Head of caudate nucleus (tissue), 42 donors: ENCODE results near the gene ZBTB20.
"Not testable (repeated sequence)": the region's sequence is repeated elsewhere in the genome, so short reads cannot be mapped to it uniquely, and the experiment has no call there.

Experiments
- DNase-seq, 42 donors: peaks; one replicate each; pipeline versions ENCODE4 v3.0.0 to v3.0.0-alpha.2; 2020 to 2021; ENCODE audit warnings: mixed read lengths in 7 of 42
- intact Hi-C: fragments of 100-400 bp; cut with DNase I; formaldehyde crosslinking; loops from one replicate; pipeline ENCODE4 v1.15.0; 2022

The ZBTB20 gene

DNA sequence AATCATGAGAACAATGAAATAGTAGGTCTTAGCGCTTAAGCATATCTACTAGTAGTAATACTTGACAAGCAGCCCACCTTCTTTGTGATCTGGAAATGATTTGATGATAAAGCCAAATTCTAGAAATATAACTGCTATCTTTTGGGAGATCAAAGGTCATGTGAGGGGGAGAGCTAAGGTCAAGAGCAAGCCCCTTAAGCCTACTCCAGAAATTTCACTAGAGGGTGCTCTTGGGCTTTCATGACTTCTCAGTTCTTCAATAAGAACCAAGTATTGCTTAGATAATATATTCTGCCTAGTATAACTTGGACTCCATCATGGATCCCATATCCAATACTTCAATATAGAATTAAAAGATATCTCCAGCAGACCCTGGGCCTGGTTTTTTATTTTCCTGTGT, 319.6 kb downstream of the ZBTB20 start:
- intact Hi-C loops: loop anchor here (5.0 to 10.0 kb wide), 3 partner anchors 265 to 347 kb away; partner anchors contain the start of gene ZBTB20
- DNase-seq: peak in 16 of 42 donors; percentile 10 to 73 (median 38)

GRCh38 chr3:114824014-114824413, 323.1 kb downstream of the ZBTB20 start:
- intact Hi-C loops: loop anchor here (10.0 kb wide), 2 partner anchors 321 to 351 kb away; partner anchors contain the start of gene ZBTB20

GRCh38 chr3:114823061-114823460, 324.0 kb downstream of the ZBTB20 start:
- DNase-seq: no peak
- intact Hi-C loops: loop anchor here (10.0 kb wide), 2 partner anchors 322 to 352 kb away; partner anchors contain the start of gene ZBTB20

More at GRCh38 chr3:114824014-114824413, 323.1 kb downstream of the ZBTB20 start:
- no peak for DNase-seq

GRCh38 chr3:114816052-114816451, 331.0 kb downstream of the ZBTB20 start:
- DNase-seq: no peak
- intact Hi-C loops: no loop called here

DNA sequence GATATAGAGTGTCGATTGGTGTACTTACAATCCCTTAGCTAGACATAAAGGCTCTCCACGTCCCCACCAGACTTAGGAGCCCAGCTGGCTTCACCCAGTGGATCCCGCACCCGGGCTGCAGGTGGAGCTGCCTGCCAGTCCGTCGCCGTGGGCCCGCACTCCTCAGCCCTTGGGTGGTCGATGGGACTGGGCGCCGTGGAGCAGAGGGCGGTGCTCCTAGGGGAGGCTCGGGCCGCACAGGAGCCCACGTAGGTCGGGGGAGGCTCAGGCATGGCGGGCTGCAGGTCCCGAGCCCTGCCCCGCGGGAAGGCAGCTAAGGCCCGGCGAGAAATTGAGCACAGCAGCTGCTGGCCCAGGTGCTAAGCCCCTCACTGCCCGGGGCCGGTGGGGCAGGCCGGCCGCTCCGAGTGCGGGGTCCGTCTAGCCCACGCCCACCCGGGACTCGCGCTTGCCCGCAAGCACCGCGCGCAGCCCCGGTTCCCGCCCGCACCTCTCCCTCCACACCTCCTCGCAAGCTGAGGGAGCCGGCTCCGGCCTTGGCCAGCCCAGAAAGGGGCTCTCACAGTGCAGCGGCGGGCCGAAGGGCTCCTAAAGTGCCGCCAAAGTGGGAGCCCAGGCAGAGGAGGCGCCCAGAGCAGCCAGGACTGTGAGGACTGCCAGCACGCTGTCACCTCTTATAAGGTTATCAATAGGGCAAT, 334.4 kb downstream of the ZBTB20 start:
- DNase-seq, intact Hi-C loops: not testable (repeated sequence)

DNA sequence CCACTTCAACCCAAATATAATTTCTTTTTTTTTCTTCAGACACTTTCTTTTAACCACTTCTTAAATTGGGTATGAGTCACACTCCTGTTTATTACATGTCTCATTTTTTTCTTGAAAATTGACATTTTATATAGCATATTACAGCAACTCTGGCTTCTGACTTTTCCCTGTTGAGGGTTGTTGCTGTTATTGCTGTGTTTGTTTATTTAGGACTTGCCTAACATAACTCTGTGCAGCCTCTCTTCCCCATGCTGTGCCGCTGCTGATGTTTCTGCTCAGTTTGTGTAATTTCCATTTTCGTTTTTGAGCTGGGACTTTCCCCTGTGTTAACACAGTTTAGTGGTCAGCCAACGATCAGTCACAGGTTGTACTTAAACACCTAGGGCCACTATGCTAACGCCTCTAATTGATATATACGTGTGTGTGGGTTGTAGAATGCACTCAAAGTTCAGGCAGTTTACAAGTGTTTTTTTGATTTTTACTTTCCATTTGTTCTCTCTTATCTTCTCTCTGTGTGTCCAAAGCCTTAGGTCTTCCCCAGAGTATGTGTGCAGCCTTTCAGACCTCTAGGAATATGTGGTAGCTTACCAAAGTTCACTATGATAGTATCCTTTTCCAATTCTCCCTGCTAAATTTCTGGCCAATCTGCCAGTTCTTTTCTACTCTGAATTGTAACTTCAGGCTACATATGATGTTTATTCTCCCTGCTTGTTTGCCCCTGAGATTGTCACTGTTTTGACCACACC, 337.2 kb downstream of the ZBTB20 start:
- intact Hi-C loops: no loop called here

GRCh38 chr3:114804099-114804498, 343.0 kb downstream of the ZBTB20 start:
- intact Hi-C loops: no loop called here
- DNase-seq: no peak

More for the DNA sequence above, 337.2 kb downstream of the ZBTB20 start:
- DNase-seq: no peak

- intact Hi-C loops: no loop called here
- DNase-seq: no peak
Observed at GRCh38 chr3:114803042-114803695, 343.9 kb downstream of the ZBTB20 start.

DNA sequence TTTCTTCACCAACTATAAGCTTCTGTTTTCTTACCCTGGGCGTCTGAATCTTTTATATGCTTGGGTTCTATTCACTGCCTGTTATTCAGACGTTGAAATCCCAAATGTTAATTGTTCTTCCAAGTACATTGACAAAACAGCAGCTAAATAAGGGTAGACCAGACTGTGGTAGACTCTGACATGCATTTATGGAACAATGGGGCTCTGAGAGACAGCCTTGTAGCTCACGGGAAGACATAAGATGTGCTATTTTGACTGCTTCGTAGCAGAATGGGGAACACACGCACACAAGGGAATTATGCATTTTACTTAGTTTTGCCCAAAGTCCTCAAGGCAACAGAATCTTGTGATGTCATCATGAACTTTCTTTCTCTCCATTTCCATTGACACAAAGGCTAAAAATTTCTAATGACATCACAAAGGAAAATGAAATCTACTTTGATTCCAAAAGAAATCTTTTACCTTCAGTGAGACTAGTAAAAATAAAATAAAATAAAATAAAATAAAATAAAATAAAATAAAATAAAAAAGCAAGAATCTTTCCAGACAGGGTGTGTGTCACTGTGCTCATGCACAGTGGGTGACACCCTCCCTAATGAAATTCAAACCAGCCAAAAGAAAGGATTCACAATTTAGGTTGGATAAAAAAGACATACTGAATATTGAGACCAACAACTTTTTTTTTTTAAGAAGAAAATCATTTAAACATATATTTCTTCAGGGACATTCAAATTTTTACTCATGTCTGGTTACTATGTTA, 346.6 kb downstream of the ZBTB20 start:
- intact Hi-C loops: no loop called here
- no peak for DNase-seq

DNA sequence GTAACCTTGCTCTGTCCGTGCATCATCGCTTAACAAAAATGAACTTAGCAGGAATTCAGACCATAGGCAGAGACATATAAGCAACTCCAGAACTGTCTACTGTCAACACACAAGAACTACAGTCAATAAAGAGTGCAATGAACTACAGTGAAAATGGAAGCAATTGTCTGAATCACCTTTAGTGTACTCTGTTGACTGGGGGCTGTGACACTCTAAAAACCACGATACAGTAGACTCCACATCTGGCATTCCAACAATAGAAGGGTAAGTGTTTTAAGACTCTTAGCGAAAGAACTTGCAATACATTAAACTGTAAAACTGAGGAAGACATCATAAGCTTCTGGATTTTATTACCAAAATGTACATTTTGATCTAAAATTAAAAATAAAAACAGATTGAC, 347.3 kb downstream of the ZBTB20 start:
- DNase-seq: no peak
- intact Hi-C loops: no loop called here

DNA sequence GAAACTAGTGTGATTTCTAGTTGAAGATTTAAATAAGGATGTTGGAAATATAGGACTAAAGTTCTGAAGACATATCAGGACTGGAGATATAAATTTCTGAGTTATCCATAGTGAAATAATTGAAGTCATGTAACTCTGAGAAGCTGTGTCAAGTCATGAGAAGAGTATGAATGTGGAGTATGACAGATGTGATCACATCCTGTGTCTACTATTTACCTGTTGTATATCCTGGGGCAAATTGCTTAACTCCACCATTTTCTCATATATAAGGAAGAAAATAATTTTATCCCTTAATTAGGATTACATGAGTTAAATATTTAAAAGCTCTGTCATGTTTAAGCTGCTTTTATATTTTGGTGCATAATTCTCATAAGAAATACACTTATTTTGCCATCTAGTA, 350.3 kb downstream of the ZBTB20 start:
- intact Hi-C loops: no loop called here
- no peak for DNase-seq

GRCh38 chr3:114794894-114795630, 352.0 kb downstream of the ZBTB20 start:
- intact Hi-C loops: no loop called here
- DNase-seq: no peak

DNA sequence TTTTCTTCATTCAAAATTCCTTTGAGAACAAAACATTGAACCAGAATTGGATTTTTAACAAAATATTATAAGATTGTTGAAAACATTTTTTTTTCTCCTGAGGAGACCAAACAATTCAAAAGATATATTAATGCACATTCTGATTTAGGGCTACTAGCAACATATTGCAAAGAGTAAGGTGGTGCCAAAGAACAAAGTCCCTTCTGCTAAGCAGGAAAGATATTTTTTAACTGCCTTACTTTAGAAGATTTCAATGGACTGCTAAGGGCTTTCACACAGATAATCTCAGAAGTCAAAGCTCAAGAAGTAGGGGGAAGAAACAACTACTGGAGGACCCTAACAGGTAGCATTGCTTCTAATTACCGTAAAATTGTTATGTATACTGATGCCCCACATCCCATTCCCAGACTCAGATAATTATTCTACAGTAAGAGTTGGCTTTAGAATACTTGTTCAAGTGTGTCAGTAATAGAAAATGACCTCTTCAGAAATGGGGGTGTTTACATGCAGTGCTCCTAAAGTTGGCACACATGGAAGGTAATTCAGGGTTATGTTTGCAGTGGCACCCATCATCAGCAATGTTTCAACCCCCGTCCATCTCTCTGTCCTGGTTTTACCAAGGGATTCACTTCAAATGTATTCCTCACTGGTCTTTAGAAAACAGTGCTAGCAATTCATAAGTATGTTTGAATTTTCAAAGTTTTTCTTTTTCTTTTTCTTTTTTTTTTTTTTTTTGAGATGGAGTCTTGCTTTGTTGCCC, 354.7 kb downstream of the ZBTB20 start:
- intact Hi-C loops: no loop called here
- DNase-seq: no peak

GRCh38 chr3:114790752-114791151, 356.3 kb downstream of the ZBTB20 start:
- intact Hi-C loops: no loop called here
- no peak for DNase-seq

GRCh38 chr3:114789803-114790202, 357.3 kb downstream of the ZBTB20 start:
- intact Hi-C loops: no loop called here
- no peak for DNase-seq

DNA sequence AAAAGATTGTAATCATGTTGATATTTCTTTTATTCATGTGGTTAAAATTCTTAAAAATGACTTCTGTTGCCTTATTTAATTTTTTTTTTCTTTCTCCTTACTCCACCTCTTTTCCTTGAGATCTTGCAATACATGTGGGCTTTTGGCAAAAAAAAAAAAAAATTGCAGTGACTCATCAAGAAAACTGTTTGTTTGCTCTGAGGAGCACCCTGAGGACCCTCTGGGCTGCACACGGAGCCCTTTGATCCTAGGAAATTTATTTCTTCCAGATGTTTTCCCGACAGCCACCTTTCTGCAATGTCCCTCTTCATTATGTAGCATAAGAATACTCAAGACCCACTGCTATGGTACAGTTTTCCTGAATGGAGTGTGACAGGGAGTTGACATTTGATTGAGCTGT, 371.7 kb downstream of the ZBTB20 start:
- intact Hi-C loops: no loop called here
- DNase-seq: no peak

DNA sequence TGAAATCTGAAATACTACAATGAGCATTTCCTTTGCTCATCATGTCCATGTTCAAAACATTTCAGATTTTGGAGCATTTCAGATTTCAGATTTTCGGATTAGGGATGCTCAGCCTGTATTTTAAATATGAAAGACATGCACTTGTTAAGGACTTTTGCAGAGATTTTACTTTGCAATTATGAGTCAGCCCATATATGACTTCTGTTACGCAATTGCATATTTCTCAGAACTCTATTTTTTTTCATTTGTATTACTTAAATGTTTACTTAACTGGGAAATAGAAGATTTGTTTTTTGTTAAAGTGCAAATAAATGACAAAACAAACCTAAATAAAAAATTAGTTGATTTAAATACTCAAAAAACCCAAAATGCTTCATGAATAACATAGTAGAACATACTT, 376.2 kb downstream of the ZBTB20 start:
- no peak for DNase-seq
- intact Hi-C loops: no loop called here

GRCh38 chr3:114764056-114764492, 383.0 kb downstream of the ZBTB20 start:
- intact Hi-C loops: no loop called here
- no peak for DNase-seq
